ENCODE results near the gene ARHGAP29.

- TF ChIP-seq EZH2 (IDR thresholded peaks at IDR 0.05; ENCODE audit: low read length) (no peak), CTCF (optimal IDR thresholded peaks at IDR 0.05 in 1 of 3, IDR thresholded peaks at IDR 0.05 in 1 of 3, conservative IDR thresholded peaks at IDR 0.05 in 1 of 3; ENCODE audit: extremely low read depth in 1 of 3, insufficient read depth in 2 of 3, low read length in 3 of 3) (no peak)
Measured at GRCh38 chr1:94122201-94122970, 115.0 kb downstream of the ARHGAP29 start.

Measured in keratinocyte (primary cell).